ENCODE results near the gene F12. TPM values are rescaled to one million over a fixed set of nuclear protein-coding genes. Genes with fewer than 3 reads are reported as not detected.

Gene F12
- total and polyA plus RNA-seq, 2 experiments from 2014 or later = 4.6 to 5.0 TPM

GRCh38 chr5:177431317-177432142 is 22.2 kb upstream of the F12 start:
- no peak overlapping the region for H3K27ac ChIP-seq
- no peak for DNase-seq (ENCODE audit: low read depth in 1 of 2, low spot score in 1 of 2)
- no peak overlapping the region for H3K4me3 ChIP-seq
- H3K27me3 ChIP-seq = no peaks in the 10 kb centered on the region
- no peaks in the 10 kb centered on the region for H3K9me3 ChIP-seq (ENCODE audit: low read depth)
- no peak for TF ChIP-seq CTCF (IDR thresholded peaks at IDR 0.05; ENCODE audit: low read depth, low read length)
- H3K4me1 ChIP-seq (ENCODE audit: low read depth) = no peaks in the 10 kb centered on the region
- peaks cover 39% of the 10 kb centered on the region for H3K36me3 ChIP-seq

DNA sequence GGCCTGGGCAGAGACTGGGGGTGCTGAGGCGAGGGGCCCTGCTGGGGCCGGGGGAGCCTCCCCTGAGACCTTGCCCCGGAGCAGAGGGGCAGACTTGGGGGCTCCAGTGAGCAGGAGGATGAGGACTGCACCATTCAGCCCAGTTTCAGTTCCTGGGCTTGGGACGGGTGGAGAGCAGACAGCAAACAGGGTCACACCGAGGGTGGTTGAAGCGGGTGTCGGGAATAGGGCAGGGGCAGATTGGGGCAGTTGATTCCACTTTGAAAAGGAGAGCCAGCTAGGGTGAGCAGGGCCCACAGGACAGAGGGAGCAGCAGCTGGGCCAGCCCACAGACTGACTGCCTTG is 21.6 kb upstream of the F12 start:
- Histone ChIP-seq H3K4me1 (ENCODE audit: low read depth) (no peaks in the 10 kb centered on the region), H3K9me3 (ENCODE audit: low read depth) (no peaks in the 10 kb centered on the region), H3K36me3 (peaks cover 34% of the 10 kb centered on the region), H3K4me3 (no peak overlapping the region), H3K27me3 (no peaks in the 10 kb centered on the region), H3K27ac (no peak overlapping the region)
- no peak for DNase-seq (ENCODE audit: low read depth in 1 of 2, low spot score in 1 of 2)
- TF ChIP-seq CTCF (IDR thresholded peaks at IDR 0.05; ENCODE audit: low read depth, low read length) = no peak

DNA sequence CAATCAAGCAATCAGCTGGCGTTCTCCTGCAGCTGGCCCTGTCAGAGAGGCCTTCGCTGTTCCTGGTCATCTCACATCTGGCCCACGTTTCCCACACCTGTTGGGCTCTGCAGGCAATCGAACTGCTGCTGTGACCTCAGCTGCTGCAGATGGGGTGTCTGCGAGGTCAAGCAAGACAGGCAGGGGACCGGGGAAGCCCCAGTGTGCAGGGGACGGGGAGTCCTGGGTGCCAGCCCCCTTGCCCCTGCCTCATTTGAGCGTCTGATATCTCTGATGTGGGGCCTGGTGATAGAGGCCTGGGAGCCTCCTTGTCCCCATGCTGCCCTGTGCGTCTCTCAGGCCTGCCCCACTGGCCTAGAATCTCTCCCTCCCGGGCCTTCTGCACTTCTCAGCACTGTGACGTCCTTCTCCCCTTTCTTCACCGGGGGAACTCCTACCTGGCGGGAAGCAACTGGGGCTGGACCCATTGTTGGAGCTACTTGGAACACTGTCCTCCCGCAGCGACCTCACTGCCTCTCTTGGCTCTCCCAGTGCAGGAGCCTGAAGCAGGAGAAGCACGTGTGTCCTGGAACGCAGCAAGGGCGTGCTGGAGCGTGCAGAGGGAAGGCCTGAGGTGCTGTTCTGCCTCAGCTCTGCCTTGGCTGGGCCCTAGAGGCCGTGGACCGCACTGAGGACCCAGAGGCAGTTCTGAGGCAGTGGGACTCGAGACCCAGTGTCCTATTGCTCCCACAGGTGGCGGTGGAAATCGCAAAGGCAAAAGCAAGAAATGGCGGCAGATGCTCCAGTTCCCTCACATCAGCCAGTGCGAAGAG is 21.0 kb upstream of the F12 start:
- no peaks in the 10 kb centered on the region for H3K9me3 ChIP-seq (ENCODE audit: low read depth)
- no peaks in the 10 kb centered on the region for H3K27me3 ChIP-seq
- H3K36me3 ChIP-seq = peaks cover 29% of the 10 kb centered on the region
- DNase-seq (ENCODE audit: low read depth in 1 of 2, low spot score in 1 of 2) = no peak
- TF ChIP-seq CTCF (IDR thresholded peaks at IDR 0.05; ENCODE audit: low read depth, low read length) = no peak
- no peaks in the 10 kb centered on the region for H3K4me1 ChIP-seq (ENCODE audit: low read depth)
- H3K4me3 ChIP-seq = no peak overlapping the region
- H3K27ac ChIP-seq = no peak overlapping the region

- H3K4me3 ChIP-seq = no peak overlapping the region
- H3K27ac ChIP-seq = no peak overlapping the region
- peak in 1 of 2 donors; percentile 15 for DNase-seq (ENCODE audit: low read depth in 1 of 2, low spot score in 1 of 2)
- H3K27me3 ChIP-seq = no peaks in the 10 kb centered on the region
- H3K9me3 ChIP-seq (ENCODE audit: low read depth) = no peaks in the 10 kb centered on the region
- no peak for TF ChIP-seq CTCF (IDR thresholded peaks at IDR 0.05; ENCODE audit: low read depth, low read length)
- peaks cover 23% of the 10 kb centered on the region for H3K36me3 ChIP-seq
- H3K4me1 ChIP-seq (ENCODE audit: low read depth) = no peaks in the 10 kb centered on the region
These were observed 20.1 kb upstream of the F12 start for GRCh38 chr5:177429248-177430040.

DNA sequence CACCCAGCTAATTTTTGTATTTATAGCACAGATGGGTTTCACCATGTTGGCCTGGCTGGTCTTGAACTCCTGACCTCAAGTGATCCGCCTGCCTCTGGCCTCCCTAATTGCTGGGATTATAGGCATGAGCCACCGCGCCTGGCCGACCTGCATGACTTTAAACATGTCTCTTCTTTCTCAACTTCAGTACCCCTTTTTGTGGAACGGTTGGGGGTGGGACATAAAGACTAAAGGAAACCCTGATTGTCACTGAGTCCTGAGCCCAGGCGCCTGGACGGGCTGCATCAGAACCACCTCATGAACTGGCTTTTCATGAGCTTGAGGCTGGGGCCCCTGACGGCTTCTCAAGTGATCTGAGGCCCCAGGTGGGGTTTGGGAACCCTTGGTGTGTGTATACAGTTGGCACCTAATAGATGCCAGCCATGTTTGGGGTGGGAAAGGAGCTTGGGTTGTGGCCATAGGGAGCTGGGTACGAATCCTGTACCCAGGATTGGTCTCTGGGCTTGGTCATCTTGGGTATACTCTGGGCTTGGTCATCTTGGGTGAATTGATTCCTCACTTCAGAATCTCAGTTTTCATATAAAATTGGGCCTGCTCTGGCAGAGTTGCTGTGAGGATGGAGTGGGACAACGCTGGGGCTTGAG is 19.3 kb upstream of the F12 start:
- H3K4me1 ChIP-seq (ENCODE audit: low read depth) = no peaks in the 10 kb centered on the region
- TF ChIP-seq CTCF (IDR thresholded peaks at IDR 0.05; ENCODE audit: low read depth, low read length) = no peak
- H3K27ac ChIP-seq = no peak overlapping the region
- DNase-seq (ENCODE audit: low read depth in 1 of 2, low spot score in 1 of 2) = no peak
- H3K27me3 ChIP-seq = no peaks in the 10 kb centered on the region
- H3K4me3 ChIP-seq = no peak overlapping the region
- peaks cover 15% of the 10 kb centered on the region for H3K36me3 ChIP-seq
- H3K9me3 ChIP-seq (ENCODE audit: low read depth) = no peaks in the 10 kb centered on the region

Measured in cardiac muscle cell (in vitro differentiated cells and primary cell).